HCT116 (cell line): ENCODE results near the gene GRID2IP.

Experiments used
- CTCF ChIP-seq, 3 experiments: fragments of 200-600 bp in 1 of 3; sonication (generic) in 1 of 3; IDR thresholded peaks in 2 of 3; conservative IDR thresholded peaks in 1 of 3; 2 replicates each; pipeline ENCODE4 v1.5.1; 2012 to 2017; ENCODE audit warnings: low read depth in 2 of 3, low read length in 2 of 3, antibody characterized with exemption in 1 of 3, borderline replicate concordance in 1 of 3, control low read depth in 1 of 3, mild to moderate bottlenecking in 1 of 3, mixed read lengths in 1 of 3, mixed run types in 1 of 3, moderate library complexity in 1 of 3; ENCODE audit not compliant: insufficient read depth in 1 of 3
- EZH2phosphoT487 ChIP-seq: fragments of 200-600 bp; IDR thresholded peaks from 2 replicates; pipeline ENCODE4 v1.6.1; 2018; ENCODE audit warnings: antibody characterized with exemption, borderline replicate concordance
- SP1 ChIP-seq: IDR thresholded peaks from 2 replicates; pipeline ENCODE4 v1.6.1; 2012; ENCODE audit warnings: low read depth

GRCh38 chr7:6589829-6590644 is 38.8 kb upstream of the GRID2IP start, which contains the start of gene INTS15:
- TF ChIP-seq CTCF (IDR thresholded peaks at IDR 0.05 in 2 of 3, conservative IDR thresholded peaks at IDR 0.05 in 1 of 3; ENCODE audit: borderline replicate concordance in 1 of 3, insufficient read depth in 1 of 3, low read depth in 2 of 3, low read length in 2 of 3) (peak in 2 of 3 experiments; percentile 46 to 47; a peak in 4 of 6 replicates), EZH2phosphoT487 (no peak), SP1 (peak; percentile 24; the same call in 1 of the 2 replicates)
